ENCODE measurements around the gene LRFN2.
A peak's percentile ranks its signal among the peaks of the same experiment; 100 is the strongest.

LRFN2 gene

DNA sequence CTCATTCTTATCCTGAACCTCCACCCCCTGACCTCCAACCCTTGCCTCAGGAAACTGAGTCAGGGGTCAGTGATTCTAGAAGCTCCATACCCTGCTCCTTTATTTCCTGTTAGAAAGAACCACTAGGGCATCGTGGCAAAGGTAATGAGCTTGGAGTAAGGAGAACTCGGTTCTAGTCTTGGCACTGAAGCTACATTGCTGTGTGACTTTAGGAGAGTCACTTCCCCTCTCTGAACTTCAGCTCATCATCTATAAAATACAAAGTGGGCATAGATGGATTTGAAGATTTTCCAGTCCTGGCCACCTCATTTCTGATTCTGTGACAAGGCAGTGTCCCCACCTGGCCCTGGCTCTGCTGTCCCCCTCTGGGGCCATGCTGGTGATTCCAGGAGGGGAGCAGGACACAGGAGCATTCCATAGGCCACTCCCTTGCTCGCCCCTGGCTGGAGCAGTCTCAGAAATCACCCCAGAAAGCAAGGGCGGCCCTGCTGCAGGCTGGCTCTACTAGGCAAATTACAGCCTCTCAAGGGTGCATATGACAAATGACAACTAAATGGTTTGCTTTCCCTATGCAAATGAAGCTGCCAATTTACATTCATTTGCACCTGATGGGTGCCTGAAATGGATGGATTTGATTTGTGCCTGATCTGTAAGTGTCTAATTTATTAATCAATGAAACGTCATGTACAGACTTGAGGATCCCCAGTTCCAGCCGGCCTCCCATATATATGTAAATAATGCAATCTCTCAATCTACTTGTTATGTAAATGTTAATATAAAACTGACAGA is 62.2 kb downstream of the LRFN2 start:
- no peaks in the 10 kb centered on the region for H3K36me3 ChIP-seq
- no peak overlapping the region for H3K4me3 ChIP-seq
- H4K20me1 ChIP-seq: peaks cover 0 to 40% (median 0%) of the 10 kb centered on the region in 11 experiments; a peak in 2 of 22 replicates
- H3K27me3 ChIP-seq: no peaks in the 10 kb centered on the region
- no peaks in the 10 kb centered on the region for H3K9me3 ChIP-seq (replicated peaks in 1 of 11)
- H3K27ac ChIP-seq: no peak overlapping the region
- H3K4me1 ChIP-seq: peaks cover 0 to 13% (median 10%) of the 10 kb centered on the region in 10 experiments; a peak in 15 of 20 replicates
- H3K9ac ChIP-seq: no peak overlapping the region
- no peak overlapping the region for H3K4me2 ChIP-seq
- TF ChIP-seq Cebpa-rat (IDR thresholded peaks at IDR 0.05): no peak

DNA sequence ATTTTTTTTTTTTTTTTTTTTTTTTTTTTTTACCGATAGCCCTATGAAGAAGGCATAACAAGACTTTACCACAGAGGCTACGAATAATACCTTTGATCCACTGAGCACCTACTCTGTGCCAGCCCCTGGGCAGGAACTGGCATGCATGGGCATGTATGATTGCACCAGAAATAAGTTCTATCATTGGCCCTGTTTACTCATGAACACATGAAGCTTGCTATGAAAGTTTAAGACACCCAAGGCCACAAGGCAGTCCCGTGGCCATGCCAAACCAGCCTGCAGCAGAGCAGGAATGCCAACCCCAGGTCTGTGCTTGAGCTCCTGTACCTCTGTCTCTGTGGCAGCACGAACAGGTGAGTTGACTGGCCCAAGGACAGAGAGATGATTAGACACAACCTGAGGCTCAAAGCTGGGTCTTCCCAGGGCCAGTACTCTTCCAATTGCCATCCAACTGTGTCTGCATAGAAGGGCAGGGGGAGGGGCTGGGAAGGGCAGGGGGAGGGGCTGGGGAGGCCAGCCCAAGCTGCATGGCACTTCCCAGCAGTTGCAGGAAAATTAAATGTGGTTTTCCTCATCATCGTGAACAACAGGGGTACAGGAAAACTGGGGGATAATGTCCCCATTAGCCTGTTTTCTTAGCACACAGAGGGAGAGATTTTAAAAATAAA is 63.5 kb downstream of the LRFN2 start:
- no peak overlapping the region for H3K4me2 ChIP-seq
- no peak overlapping the region for H3K4me3 ChIP-seq
- H3K9me3 ChIP-seq (replicated peaks in 1 of 11): no peaks in the 10 kb centered on the region
- no peak for TF ChIP-seq Cebpa-rat (IDR thresholded peaks at IDR 0.05)
- peaks cover 0 to 21% (median 13%) of the 10 kb centered on the region in 10 experiments; a peak in 15 of 20 replicates for H3K4me1 ChIP-seq
- H3K27me3 ChIP-seq: no peaks in the 10 kb centered on the region
- no peak overlapping the region for H3K27ac ChIP-seq
- no peaks in the 10 kb centered on the region for H3K36me3 ChIP-seq
- no peak overlapping the region for H3K9ac ChIP-seq
- H4K20me1 ChIP-seq: peaks cover 0 to 34% (median 0%) of the 10 kb centered on the region in 11 experiments; a peak in 2 of 22 replicates

DNA sequence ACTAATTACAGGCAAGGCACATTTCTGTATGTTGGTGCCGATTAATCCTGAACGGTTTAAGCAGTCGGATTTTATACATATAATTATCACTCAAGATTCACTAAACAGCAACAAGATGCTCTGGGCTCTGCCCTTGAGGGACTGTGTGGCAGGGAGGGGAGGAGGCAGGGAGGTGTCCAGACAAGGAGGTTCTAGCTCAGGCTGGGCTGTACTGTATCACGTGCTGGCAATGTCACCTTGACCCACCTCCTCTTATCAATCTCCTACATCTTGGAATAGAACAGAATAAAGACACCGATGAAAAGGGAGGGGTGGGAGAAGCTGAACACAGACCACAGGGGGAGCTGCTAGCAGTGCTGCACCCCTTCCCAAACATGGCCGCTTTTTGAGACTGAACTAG is 65.7 kb downstream of the LRFN2 start:
- TF ChIP-seq Cebpa-rat (IDR thresholded peaks at IDR 0.05): no peak
- H3K9me3 ChIP-seq (replicated peaks in 1 of 11): no peaks in the 10 kb centered on the region

DNA sequence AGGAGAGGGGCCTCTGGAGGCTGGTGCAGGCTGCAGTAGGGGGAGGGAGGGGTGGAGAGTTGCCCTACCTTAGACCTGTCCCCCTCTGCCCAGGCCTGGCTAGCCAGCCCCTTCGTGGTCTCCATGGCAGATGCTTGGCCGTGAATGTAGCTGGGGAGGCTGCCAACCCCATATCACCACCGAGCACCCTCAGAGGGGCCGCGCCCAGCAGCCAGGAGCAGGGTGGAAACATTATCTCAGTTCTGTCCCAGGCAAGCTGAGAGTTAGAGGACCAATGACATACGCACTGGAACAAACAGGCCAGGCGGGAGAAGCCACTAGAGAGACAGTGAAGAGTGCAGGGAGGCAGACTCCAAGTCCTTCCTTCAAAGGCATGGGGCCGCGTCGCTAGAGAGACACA is 66.5 kb downstream of the LRFN2 start:
- peak overlapping the region in 4 of 11 experiments; percentile 27 to 55 (median 36); a peak in 6 of 22 replicates for H3K27ac ChIP-seq
- peaks cover 0 to 21% (median 13%) of the 10 kb centered on the region in 10 experiments; a peak in 15 of 20 replicates for H3K4me1 ChIP-seq
- no peaks in the 10 kb centered on the region for H3K9me3 ChIP-seq (replicated peaks in 1 of 11)

More for the DNA sequence above, 65.7 kb downstream of the LRFN2 start:
- H4K20me1 ChIP-seq: peaks cover 0 to 26% (median 0%) of the 10 kb centered on the region in 11 experiments; a peak in 3 of 22 replicates
- H3K4me1 ChIP-seq: peaks cover 0 to 21% (median 13%) of the 10 kb centered on the region in 10 experiments; a peak in 15 of 20 replicates
- H3K4me2 ChIP-seq: no peak overlapping the region
- H3K36me3 ChIP-seq: no peaks in the 10 kb centered on the region
- no peak overlapping the region for H3K4me3 ChIP-seq
- no peak overlapping the region for H3K9ac ChIP-seq
- no peak overlapping the region for H3K27ac ChIP-seq
- no peaks in the 10 kb centered on the region for H3K27me3 ChIP-seq

DNA sequence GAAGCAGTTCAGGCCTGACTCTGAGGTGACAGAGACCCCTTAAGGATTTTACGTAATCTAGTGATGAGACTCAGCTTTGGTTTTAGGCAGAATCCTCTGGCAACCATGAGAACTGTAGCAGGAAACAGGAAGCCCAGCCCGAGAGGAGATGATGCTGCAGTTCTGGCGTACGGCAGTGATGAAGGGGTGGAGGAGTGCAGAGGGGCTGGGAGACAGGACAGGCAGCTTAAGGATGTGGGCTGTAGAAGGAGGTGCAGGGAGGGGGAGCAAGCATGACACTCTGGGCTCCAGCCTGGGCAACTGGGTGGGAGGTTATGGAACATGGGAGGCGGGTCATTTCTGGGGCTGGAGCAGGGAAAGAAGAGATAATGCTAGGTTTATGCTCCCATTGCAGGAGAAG is 67.1 kb downstream of the LRFN2 start:
- no peaks in the 10 kb centered on the region for H3K9me3 ChIP-seq (replicated peaks in 1 of 11)
- no peak for TF ChIP-seq Cebpa-rat (IDR thresholded peaks at IDR 0.05)

More for the DNA sequence above, 66.5 kb downstream of the LRFN2 start:
- H3K36me3 ChIP-seq: no peaks in the 10 kb centered on the region
- H3K27me3 ChIP-seq: no peaks in the 10 kb centered on the region
- H3K4me3 ChIP-seq: no peak overlapping the region
- no peak for TF ChIP-seq Cebpa-rat (IDR thresholded peaks at IDR 0.05)
- no peak overlapping the region for H3K9ac ChIP-seq
- H3K4me2 ChIP-seq: peak overlapping the region in 7 of 11 experiments; percentile 7 to 70 (median 31); a peak in 11 of 22 replicates
- H4K20me1 ChIP-seq: peaks cover 0 to 26% (median 0%) of the 10 kb centered on the region in 11 experiments; a peak in 3 of 22 replicates

DNA sequence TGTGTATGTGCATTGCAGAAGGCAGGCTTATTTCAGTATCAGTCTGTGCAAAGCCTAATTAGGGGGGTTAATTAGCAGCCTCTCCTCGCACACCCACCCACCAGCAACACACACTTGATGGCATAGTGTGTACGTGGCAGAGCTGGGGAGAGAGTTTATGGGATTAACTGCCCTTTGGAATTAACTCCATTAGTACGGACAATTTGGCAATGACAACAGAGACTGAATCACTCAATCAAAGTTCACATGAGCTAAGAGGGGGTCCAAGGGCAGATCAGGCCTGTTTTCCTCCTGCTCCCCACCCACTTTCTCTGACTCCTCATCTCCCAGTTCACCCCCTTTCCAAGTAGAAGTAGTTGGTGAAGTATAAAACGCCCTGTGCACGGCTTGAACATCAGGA is 69.5 kb downstream of the LRFN2 start:
- Histone ChIP-seq H3K4me2 (no peak overlapping the region), H3K9ac (no peak overlapping the region), H4K20me1 (peaks cover 0 to 26% (median 0%) of the 10 kb centered on the region in 11 experiments; a peak in 4 of 22 replicates), H3K27ac (no peak overlapping the region), H3K4me3 (no peak overlapping the region), H3K36me3 (no peaks in the 10 kb centered on the region), H3K4me1 (peaks cover 0 to 21% (median 13%) of the 10 kb centered on the region in 10 experiments; a peak in 15 of 20 replicates), H3K27me3 (no peaks in the 10 kb centered on the region), H3K9me3 (replicated peaks in 1 of 11) (no peaks in the 10 kb centered on the region)
- no peak for TF ChIP-seq Cebpa-rat (IDR thresholded peaks at IDR 0.05)

More for the DNA sequence above, 67.1 kb downstream of the LRFN2 start:
- Histone ChIP-seq H3K27ac (peak overlapping the region in 4 of 11 experiments; percentile 27 to 55 (median 36); a peak in 6 of 22 replicates), H3K9ac (no peak overlapping the region), H3K4me2 (peak overlapping the region in 6 of 11 experiments; percentile 17 to 70 (median 33); a peak in 10 of 22 replicates), H3K36me3 (no peaks in the 10 kb centered on the region), H3K27me3 (no peaks in the 10 kb centered on the region), H4K20me1 (peaks cover 0 to 26% (median 0%) of the 10 kb centered on the region in 11 experiments; a peak in 3 of 22 replicates), H3K4me1 (peaks cover 0 to 21% (median 13%) of the 10 kb centered on the region in 10 experiments; a peak in 15 of 20 replicates), H3K4me3 (no peak overlapping the region)

DNA sequence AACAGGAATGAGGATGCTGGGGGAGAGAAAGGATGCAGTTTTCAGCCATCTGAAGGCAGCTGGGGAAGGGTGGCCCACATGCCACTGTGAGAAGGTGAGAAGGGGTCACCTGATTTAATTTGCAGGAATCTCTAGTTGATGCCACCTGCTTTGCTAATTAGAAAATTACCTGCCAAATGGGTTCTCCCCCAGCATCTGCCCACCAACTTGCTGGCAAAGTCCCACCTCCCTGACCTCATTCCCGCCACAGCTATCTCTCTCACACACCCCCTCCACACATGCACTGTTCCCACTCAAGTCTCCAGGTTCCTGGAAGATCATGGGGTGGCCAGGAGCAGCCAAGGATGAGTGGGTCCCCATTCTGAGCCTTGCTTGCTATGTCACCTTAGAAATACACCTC is 70.7 kb downstream of the LRFN2 start:
- H3K4me1 ChIP-seq: peaks cover 0 to 21% (median 13%) of the 10 kb centered on the region in 10 experiments; a peak in 15 of 20 replicates
- no peak for TF ChIP-seq Cebpa-rat (IDR thresholded peaks at IDR 0.05)
- H3K4me3 ChIP-seq: no peak overlapping the region
- H3K9me3 ChIP-seq (replicated peaks in 1 of 11): no peaks in the 10 kb centered on the region
- H3K9ac ChIP-seq: no peak overlapping the region
- peaks cover 0 to 25% (median 0%) of the 10 kb centered on the region in 11 experiments; a peak in 4 of 22 replicates for H4K20me1 ChIP-seq
- H3K27ac ChIP-seq: no peak overlapping the region
- H3K36me3 ChIP-seq: no peaks in the 10 kb centered on the region
- no peak overlapping the region for H3K4me2 ChIP-seq
- H3K27me3 ChIP-seq: no peaks in the 10 kb centered on the region

DNA sequence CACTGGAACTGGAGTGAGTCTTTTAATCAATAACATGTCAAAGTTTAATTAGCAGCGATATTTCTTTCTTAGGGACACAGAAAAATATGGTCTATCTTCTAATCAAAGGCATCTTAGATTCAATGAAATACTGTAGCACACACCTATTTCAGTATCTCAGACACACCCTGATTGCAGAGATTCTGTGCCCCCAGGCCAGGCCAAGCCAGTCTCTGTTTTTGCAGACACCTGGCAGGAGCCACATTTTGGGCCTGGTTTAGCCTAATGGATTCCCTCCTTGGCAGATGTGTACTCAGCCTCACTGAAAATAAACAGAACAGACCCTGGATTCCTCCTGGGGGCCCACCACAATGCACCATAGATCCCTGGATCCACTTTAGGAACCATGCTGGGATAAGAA is 74.8 kb downstream of the LRFN2 start:
- Histone ChIP-seq H3K4me1 (peaks cover 0 to 26% (median 0%) of the 10 kb centered on the region in 10 experiments; a peak in 8 of 20 replicates), H3K27me3 (no peaks in the 10 kb centered on the region), H3K36me3 (no peaks in the 10 kb centered on the region), H3K9me3 (replicated peaks in 1 of 11) (no peaks in the 10 kb centered on the region), H3K4me2 (no peak overlapping the region), H3K27ac (no peak overlapping the region), H3K4me3 (no peak overlapping the region), H4K20me1 (peaks cover 0 to 46% (median 0%) of the 10 kb centered on the region in 11 experiments; a peak in 6 of 22 replicates), H3K9ac (no peak overlapping the region)
- no peak for TF ChIP-seq Cebpa-rat (IDR thresholded peaks at IDR 0.05)

DNA sequence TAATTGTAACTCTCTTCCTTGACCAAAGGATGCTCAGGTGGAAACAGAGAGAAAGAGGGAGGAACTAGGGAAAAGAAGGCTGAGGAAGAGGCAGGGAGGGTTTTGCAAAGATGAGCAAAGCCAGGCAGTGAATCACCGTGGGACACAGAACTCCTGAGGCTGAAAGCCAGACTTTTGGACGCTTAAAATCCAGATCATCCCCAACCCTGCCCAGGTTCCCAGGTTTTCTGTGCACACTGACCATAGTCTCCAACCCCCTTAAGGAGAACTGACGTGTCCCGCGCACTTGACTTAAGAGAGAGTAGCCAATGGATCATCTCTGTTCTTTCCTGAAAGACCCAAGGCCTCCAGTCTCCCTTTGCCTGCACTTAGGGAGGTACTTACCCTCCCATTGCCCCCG is 75.3 kb downstream of the LRFN2 start:
- Histone ChIP-seq H3K27me3 (no peaks in the 10 kb centered on the region), H3K4me2 (no peak overlapping the region), H3K9me3 (replicated peaks in 1 of 11) (no peaks in the 10 kb centered on the region), H3K4me1 (peaks cover 0 to 26% (median 0%) of the 10 kb centered on the region in 10 experiments; a peak in 8 of 20 replicates), H4K20me1 (peaks cover 0 to 50% (median 0%) of the 10 kb centered on the region in 11 experiments; a peak in 6 of 22 replicates), H3K36me3 (no peaks in the 10 kb centered on the region), H3K4me3 (no peak overlapping the region), H3K9ac (no peak overlapping the region), H3K27ac (no peak overlapping the region)
- no peak for TF ChIP-seq Cebpa-rat (IDR thresholded peaks at IDR 0.05)

Measured in BLaER1 treated with 17β-estradiol and CSF1 and Interleukin-3, amounts not matched to agents 10 nM and 100 nM (cell line).